ENCODE data around the gene LITAF.

LITAF gene

DNA sequence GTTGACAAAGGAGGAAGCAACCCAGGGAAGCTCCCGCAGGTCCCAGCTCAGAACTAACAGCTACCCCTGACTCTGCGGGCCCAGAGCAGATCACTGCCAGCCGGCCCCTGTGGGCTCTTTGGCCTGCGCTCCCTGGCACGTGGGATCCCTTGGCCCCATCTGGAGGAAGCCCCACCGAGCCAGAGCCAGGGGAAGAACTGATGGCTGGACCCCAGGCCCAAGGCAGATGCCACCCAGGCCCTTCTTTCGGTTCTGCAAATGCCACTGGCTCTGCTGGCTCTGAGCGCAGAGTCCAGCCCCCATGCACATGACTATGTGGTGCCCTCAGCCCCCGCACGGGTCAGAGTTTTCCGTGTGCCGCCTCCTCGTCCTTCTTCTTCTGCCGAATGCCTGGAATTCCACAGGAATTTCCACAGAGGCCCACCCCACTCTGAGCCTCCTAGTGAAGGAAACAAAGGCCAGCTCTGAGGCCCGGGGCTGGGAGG, 45.8 kb upstream of the LITAF start:
- TF ChIP-seq, protein P1, sequence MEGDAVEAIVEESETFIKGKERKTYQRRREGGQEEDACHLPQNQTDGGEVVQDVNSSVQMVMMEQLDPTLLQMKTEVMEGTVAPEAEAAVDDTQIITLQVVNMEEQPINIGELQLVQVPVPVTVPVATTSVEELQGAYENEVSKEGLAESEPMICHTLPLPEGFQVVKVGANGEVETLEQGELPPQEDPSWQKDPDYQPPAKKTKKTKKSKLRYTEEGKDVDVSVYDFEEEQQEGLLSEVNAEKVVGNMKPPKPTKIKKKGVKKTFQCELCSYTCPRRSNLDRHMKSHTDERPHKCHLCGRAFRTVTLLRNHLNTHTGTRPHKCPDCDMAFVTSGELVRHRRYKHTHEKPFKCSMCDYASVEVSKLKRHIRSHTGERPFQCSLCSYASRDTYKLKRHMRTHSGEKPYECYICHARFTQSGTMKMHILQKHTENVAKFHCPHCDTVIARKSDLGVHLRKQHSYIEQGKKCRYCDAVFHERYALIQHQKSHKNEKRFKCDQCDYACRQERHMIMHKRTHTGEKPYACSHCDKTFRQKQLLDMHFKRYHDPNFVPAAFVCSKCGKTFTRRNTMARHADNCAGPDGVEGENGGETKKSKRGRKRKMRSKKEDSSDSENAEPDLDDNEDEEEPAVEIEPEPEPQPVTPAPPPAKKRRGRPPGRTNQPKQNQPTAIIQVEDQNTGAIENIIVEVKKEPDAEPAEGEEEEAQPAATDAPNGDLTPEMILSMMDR (conservative IDR thresholded peaks at IDR 0.05; ENCODE audit: low read depth, low read length), result no peak
- H3K4me3 ChIP-seq (ENCODE audit: low read length), result no peak overlapping the region
- DNase-seq (ENCODE audit: low read depth), result peak; percentile 64

DNA sequence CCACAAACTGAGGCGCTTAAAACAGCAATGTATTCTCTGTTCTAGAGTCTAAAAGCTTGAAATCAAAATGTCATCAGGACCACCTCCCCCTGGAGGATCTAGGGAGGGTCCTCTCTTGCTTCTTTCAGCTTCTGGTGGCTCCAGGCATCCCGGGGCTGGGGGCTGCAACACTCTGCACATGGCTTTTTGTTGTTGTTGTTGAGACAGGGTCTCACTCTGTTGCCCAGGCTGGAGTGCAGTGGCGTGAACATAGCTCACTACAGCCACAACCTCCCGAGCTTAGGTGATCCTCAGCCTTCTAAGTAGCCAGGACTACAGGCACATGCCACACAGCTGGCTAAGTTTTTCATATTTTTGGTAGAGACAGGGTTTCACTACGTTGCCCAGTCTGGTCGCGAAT, 44.5 kb upstream of the LITAF start:
- DNase-seq (ENCODE audit: low read depth), result no peak
- H3K4me3 ChIP-seq (ENCODE audit: low read length), result no peak overlapping the region
- TF ChIP-seq, protein P1 (conservative IDR thresholded peaks at IDR 0.05; ENCODE audit: low read depth, low read length), result no peak

DNA sequence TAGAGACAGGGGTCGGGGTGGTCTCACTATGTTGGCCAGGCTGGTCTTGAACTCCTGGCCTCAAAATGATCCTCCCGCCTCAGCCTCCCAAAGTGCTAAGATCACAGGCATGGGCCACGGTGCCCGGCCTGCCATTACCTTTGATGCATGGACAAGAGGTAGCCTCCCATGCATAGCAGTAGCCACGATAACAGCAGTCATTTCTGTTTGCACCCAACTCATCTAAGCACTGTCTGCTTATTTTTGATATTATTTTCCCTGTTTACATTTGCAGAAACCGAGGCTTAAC, 44.0 kb upstream of the LITAF start:
- TF ChIP-seq, protein P1 (conservative IDR thresholded peaks at IDR 0.05; ENCODE audit: low read depth, low read length), result no peak
- H3K4me3 ChIP-seq (ENCODE audit: low read length), result no peak overlapping the region
- DNase-seq (ENCODE audit: low read depth), result no peak

DNA sequence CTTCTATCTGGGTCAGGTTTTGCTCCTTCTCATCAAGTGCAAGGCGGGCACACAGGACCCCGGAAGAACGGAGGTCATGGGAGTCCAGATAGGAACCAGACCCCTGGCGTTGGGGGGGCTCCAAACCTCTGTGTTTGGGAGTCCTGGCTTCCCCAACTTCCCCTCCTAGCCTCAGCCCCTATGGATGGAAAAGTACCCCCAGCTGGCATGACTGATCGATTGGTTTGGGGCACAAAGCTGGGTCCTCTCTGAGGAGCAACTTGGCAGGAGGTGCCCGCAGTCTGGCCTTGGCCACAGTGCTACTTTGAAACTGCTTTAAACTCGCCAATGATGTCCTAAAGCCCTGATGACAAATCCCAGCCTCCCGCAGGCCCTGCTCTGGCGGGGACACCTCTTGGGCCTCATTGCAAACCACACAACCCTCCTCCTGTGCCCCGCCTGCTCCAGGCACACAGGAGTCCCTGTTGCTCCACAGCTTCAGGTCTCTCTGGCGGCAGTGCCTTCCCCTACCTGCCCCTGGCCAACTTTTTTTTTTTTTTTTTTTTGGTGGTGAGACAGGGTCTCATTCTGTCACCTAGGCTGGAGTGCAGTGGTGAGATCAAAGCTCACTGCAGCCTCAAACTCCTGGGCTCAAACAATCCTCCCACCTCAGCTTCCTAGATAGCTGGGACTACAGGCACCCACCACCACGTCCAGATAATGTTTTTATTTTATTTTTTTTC, 43.5 kb upstream of the LITAF start:
- DNase-seq (ENCODE audit: low read depth), result no peak
- TF ChIP-seq, protein P1 (conservative IDR thresholded peaks at IDR 0.05; ENCODE audit: low read depth, low read length), result no peak
- H3K4me3 ChIP-seq (ENCODE audit: low read length), result no peak overlapping the region

DNA sequence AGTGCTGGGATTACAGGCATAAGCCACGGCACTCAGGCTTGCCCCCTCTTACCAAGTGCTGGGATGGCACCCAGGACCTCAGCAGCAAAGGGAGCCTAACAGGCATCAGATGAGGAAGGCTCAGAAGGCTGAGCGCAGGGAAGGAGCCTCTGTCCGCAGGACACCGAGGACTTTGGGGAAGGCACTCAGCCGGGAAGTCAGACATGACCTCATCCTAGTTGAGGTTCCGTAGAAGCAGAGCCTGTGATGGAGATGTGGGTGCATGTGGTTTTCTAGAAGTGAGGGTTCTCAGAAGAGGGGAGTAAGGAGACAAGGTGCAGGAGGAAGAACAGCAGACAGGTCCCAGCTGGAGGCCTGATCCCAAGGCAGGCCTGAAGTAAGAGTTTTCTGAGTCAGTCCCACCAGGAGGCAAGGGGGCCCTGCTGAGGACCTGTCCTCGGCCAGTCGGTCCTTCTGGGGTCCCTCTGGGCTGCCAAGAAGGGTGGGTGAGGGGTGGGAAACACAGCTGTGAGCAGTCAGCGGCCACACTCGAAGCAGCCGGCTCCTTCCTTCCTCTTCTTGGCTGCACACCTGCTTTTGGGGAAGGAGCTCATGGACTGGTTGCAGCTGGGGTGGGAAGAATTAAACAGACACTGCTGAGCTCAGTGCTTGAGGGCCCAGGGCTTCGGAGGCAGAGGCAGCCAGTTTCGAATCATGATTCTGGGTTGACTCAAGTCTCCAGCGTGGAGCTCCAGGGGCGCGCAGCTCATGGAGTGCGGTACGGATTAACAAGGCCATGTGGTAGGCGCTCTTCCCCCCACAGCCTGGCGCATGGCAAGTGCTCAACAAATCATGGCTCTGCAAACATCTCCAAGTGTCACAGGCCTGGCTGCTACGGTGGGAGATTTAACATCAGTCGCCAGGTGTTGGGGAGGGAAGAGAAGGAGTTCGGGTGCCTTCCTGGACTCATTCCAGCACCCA, 42.6 kb upstream of the LITAF start:
- TF ChIP-seq, protein P1 (conservative IDR thresholded peaks at IDR 0.05; ENCODE audit: low read depth, low read length), result no peak
- H3K4me3 ChIP-seq (ENCODE audit: low read length), result no peak overlapping the region
- DNase-seq (ENCODE audit: low read depth), result no peak

DNA sequence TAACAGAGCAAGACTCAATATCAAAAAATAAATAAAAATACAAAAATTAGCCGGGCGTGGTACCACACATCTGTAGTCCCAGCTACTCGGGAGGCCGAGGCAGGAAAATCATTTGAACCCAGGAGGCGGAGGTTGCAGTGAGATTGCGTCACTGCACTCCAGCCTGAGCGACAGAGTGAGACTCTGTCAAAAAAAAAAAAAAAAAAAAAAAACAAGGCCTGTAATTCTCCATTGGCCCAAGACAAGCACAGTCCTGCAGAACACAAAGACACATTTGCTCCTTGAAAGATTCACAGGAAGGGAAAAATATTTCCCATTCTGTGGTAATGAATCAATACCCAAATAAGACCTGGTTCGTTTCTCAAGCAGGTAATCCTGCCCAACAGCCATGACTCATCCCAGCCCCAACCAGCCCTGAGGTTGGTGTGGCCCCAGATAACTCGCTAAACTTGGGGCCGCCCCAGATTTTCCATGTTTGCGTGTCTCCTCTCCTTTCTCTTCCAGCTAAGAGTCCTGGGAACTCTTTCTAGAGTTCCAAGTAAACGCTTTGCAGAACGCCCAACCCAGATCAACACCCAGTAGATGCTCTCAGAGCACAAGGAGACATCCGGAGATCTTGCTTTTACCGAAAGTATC, 41.2 kb upstream of the LITAF start:
- no peak for DNase-seq (ENCODE audit: low read depth)
- TF ChIP-seq, protein P1 (conservative IDR thresholded peaks at IDR 0.05; ENCODE audit: low read depth, low read length), result no peak
- H3K4me3 ChIP-seq (ENCODE audit: low read length), result no peak overlapping the region

Measured in retinal pigment epithelial cell (primary cell).